GM19468 (cell line): ENCODE data around the gene WASHC3.

Source experiments
- ATAC-seq: cut with Tn5 transposase; IDR thresholded peaks from one replicate; pipeline ENCODE4 v1.9.1; 2021; ENCODE audit warnings: mild to moderate bottlenecking, moderate library complexity, moderate number of reproducible peaks; ENCODE audit not compliant: unreplicated experiment; ENCODE audit errors: extremely low read depth

Gene WASHC3

DNA sequence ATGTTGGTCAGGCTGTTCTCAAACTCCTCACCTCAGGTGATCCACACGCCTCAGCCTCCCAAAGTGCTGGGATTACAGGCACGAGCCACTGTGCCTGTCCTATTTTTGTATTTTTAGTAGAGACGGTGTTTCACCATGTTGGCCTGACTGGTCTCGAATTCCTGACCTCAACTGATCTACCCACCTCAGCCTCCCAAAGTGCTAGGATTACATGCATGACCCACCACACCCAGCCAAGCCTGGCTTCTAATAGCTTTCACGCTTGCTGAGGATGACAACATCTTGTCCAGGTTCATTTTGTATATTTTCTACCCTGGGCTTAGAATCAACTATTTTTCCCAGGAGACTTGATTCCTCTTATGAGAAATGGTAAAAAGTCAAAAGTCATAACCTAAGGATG, 64.7 kb downstream of the WASHC3 start:
- no peak for ATAC-seq

GRCh38 chr12:101995684-101996083, 66.1 kb downstream of the WASHC3 start:
- no peak for ATAC-seq

- ATAC-seq, result no peak
Observed at GRCh38 chr12:101992091-101992490, 69.7 kb downstream of the WASHC3 start.

GRCh38 chr12:101982307-101982706, 79.5 kb downstream of the WASHC3 start:
- no peak for ATAC-seq

GRCh38 chr12:101981868-101982267, 79.9 kb downstream of the WASHC3 start:
- ATAC-seq, result no peak

- ATAC-seq, result no peak
Observed at GRCh38 chr12:101968770-101969169, 93.0 kb downstream of the WASHC3 start.

GRCh38 chr12:101967506-101967905, 94.3 kb downstream of the WASHC3 start:
- ATAC-seq, result no peak

GRCh38 chr12:101966496-101966895, 95.3 kb downstream of the WASHC3 start:
- no peak for ATAC-seq

- no peak for ATAC-seq
Observed at GRCh38 chr12:101963697-101964096, 98.1 kb downstream of the WASHC3 start.
